HepG2 (cell line): Measurements from ENCODE around the gene YY1. TPM values are rescaled to one million over a fixed set of nuclear protein-coding genes. Genes with fewer than 3 reads are reported as not detected.

ENCODE experiments used
- BCL6 ChIP-seq: IDR thresholded peaks from 2 replicates; pipeline ENCODE4 v1.6.1; 2016; ENCODE audit warnings: missing genetic modification reagents, missing compliant biosample characterization
- BORCS8-MEF2B ChIP-seq: sonication (generic); formaldehyde crosslinking; IDR thresholded peaks from 2 replicates; pipeline ENCODE4 v1.8.0; 2022; ENCODE audit warnings: mild to moderate bottlenecking, missing genetic modification reagents
- CAMTA2 ChIP-seq: sonication (generic); formaldehyde crosslinking; IDR thresholded peaks from 2 replicates; pipeline ENCODE4 v1.4.0; 2020; ENCODE audit warnings: mild to moderate bottlenecking, missing genetic modification reagents, borderline replicate concordance
- DBP ChIP-seq: sonication (generic); formaldehyde crosslinking; IDR thresholded peaks from 2 replicates; pipeline ENCODE4 v1.4.0; 2020; ENCODE audit warnings: missing genetic modification reagents; ENCODE audit errors: not compliant biosample characterization
- GFI1 ChIP-seq: sonication (generic); formaldehyde crosslinking; IDR thresholded peaks from 2 replicates; pipeline ENCODE4 v1.5.0; 2020; ENCODE audit warnings: missing genetic modification reagents, mild to moderate bottlenecking, borderline replicate concordance
- HHEX ChIP-seq: IDR thresholded peaks from 2 replicates; pipeline ENCODE4 v1.6.1; 2016; ENCODE audit warnings: control low read depth
- HIC2 ChIP-seq: sonication (generic); formaldehyde crosslinking; IDR thresholded peaks from 2 replicates; pipeline ENCODE4 v1.9.0; 2022; ENCODE audit warnings: low read depth, missing genetic modification reagents
- HNF4A ChIP-seq: sonication (generic); formaldehyde crosslinking; IDR thresholded peaks from 2 replicates; pipeline ENCODE4 v1.4.0; 2020; ENCODE audit warnings: missing genetic modification reagents
- HNRNPK ChIP-seq: fragments of 200-400 bp; formaldehyde crosslinking; IDR thresholded peaks from 2 replicates; pipeline ENCODE4 v1.6.1; 2018; ENCODE audit warnings: low read length, low read depth, moderate library complexity, mild to moderate bottlenecking; ENCODE audit not compliant: poor library complexity, severe bottlenecking
- NFE2 ChIP-seq: sonication (generic); formaldehyde crosslinking; IDR thresholded peaks from 2 replicates; pipeline ENCODE4 v1.4.0; 2020; ENCODE audit warnings: missing genetic modification reagents
- NFYC ChIP-seq: IDR thresholded peaks from 2 replicates; pipeline ENCODE4 v1.6.1; 2016; ENCODE audit warnings: missing genetic modification reagents, missing compliant biosample characterization
- NR2C2 ChIP-seq: sonication (generic); formaldehyde crosslinking; IDR thresholded peaks from 2 replicates; pipeline ENCODE4 v1.4.0; 2020; ENCODE audit warnings: missing genetic modification reagents, mild to moderate bottlenecking, moderate library complexity, borderline replicate concordance
- PHB2 ChIP-seq: fragments of 450-650 bp; IDR thresholded peaks from 2 replicates; pipeline ENCODE4 v1.6.1; 2018; ENCODE audit not compliant: partially characterized antibody
- RARA ChIP-seq: IDR thresholded peaks from 2 replicates; pipeline ENCODE4 v1.6.1; 2016; ENCODE audit warnings: missing genetic modification reagents, missing compliant biosample characterization
- RBFOX2 ChIP-seq: fragments of 200-400 bp; formaldehyde crosslinking; IDR thresholded peaks from 2 replicates; pipeline ENCODE4 v1.6.1; 2017; ENCODE audit warnings: low read depth, mild to moderate bottlenecking, low read length
- SNAPC2 ChIP-seq: sonication (generic); formaldehyde crosslinking; IDR thresholded peaks from 2 replicates; pipeline ENCODE4 v1.8.1; 2022; ENCODE audit warnings: mild to moderate bottlenecking, missing genetic modification reagents
- TCF12 ChIP-seq, 2 experiments: fragments of 450-650 bp in 1 of 2; sonication (generic) in 1 of 2; formaldehyde crosslinking in 1 of 2; IDR thresholded peaks; 2 replicates each; pipeline versions ENCODE4 v1.6.1 to v1.8.0; 2017 to 2022; ENCODE audit warnings: antibody characterized with exemption in 1 of 2, mild to moderate bottlenecking in 1 of 2, missing genetic modification reagents in 1 of 2, moderate library complexity in 1 of 2
- TERF1 ChIP-seq: sonication (generic); formaldehyde crosslinking; IDR thresholded peaks from 2 replicates; pipeline ENCODE4 v1.8.0; 2022; ENCODE audit warnings: mild to moderate bottlenecking, missing genetic modification reagents, moderate library complexity
- TFDP2 ChIP-seq: sonication (generic); formaldehyde crosslinking; IDR thresholded peaks from 2 replicates; pipeline ENCODE4 v1.4.0; 2020; ENCODE audit warnings: missing genetic modification reagents
- ZBTB49 ChIP-seq: sonication (generic); formaldehyde crosslinking; IDR thresholded peaks from 2 replicates; pipeline ENCODE4 v1.4.0; 2020; ENCODE audit warnings: missing genetic modification reagents, borderline replicate concordance
- ZNF354B ChIP-seq: sonication (generic); formaldehyde crosslinking; IDR thresholded peaks from 2 replicates; pipeline ENCODE4 v1.8.0; 2022; ENCODE audit warnings: mild to moderate bottlenecking, missing genetic modification reagents
- ZNF598 ChIP-seq: sonication (generic); formaldehyde crosslinking; IDR thresholded peaks from 2 replicates; pipeline ENCODE4 v1.5.1; 2020; ENCODE audit warnings: mild to moderate bottlenecking, missing genetic modification reagents, borderline replicate concordance
- ZNF619 ChIP-seq: sonication (generic); formaldehyde crosslinking; IDR thresholded peaks from 2 replicates; pipeline ENCODE4 v1.4.0; 2020; ENCODE audit warnings: mild to moderate bottlenecking, missing genetic modification reagents
- ZNF644 ChIP-seq: IDR thresholded peaks from 2 replicates; pipeline ENCODE4 v1.6.1; 2016; ENCODE audit warnings: low read depth
- polyA plus RNA-seq, 8 experiments: library from polyadenylated mRNA; depleted of rRNA in 3 of 8; stranded (reverse) in 7 of 8; unstranded in 1 of 8; fragments of >200 nt; fragmentation: Illumina TruSeq in 4 of 8; extraction: Trizol in 4 of 8; gene quantifications; 2 replicates each; pipeline versions ENCODE4 v1.2.1 to v1.2.3, GENCODE V29; 2011 to 2016; ENCODE audit warnings: low read depth in 4 of 8, missing spikeins in 1 of 8, mixed read lengths in 1 of 8; ENCODE audit not compliant: insufficient read depth in 1 of 8
- total RNA-seq, 5 experiments: library from RNA; depleted of rRNA; stranded (reverse); fragments of >200 nt; fragmentation: Illumina TruSeq; extraction: Trizol; gene quantifications; 2 replicates each; pipeline ENCODE4 v1.2.3, GENCODE V29; 2016; ENCODE audit warnings: low read depth in 1 of 5

The YY1 gene
- total and polyA plus RNA-seq, 2 of the 13 experiments (the other 11 are each of a cell fraction or from before 2014, with no cell fraction given) = 29.4 to 68.1 TPM

- no peak for TF ChIP-seq CAMTA2 (CRISPR knock-in tag)
- 0 out of 2 replicates have a peak, but pooled peaks have one; percentile 28 for TF ChIP-seq RBFOX2
- TF ChIP-seq SNAPC2 = no peak
- TF ChIP-seq ZBTB49 (CRISPR knock-in tag) = no peak
- TF ChIP-seq GFI1 (CRISPR knock-in tag) = no peak
- no peak for TF ChIP-seq ZNF354B (CRISPR knock-in tag)
- no peak for TF ChIP-seq TERF1 (CRISPR knock-in tag)
- 0 out of 2 replicates have a peak, but pooled peaks have one; percentile 26 for TF ChIP-seq NR2C2 (CRISPR knock-in tag)
- no peak for TF ChIP-seq ZNF598 (CRISPR knock-in tag)
- TF ChIP-seq DBP (CRISPR knock-in tag) = no peak
- peak; percentile 86 for TF ChIP-seq BORCS8-MEF2B (CRISPR knock-in tag)
- peak; percentile 54 for TF ChIP-seq HNF4A (CRISPR knock-in tag)
- no peak for TF ChIP-seq HHEX (CRISPR knock-in tag)
- TF ChIP-seq TFDP2 = peak; percentile 44; the same call in 1 of the 2 replicates
- peak; percentile 76 for TF ChIP-seq HIC2
- TF ChIP-seq RARA (CRISPR knock-in tag) = 0 out of 2 replicates have a peak, but pooled peaks have one; percentile 16
- TF ChIP-seq ZNF619 (CRISPR knock-in tag) = no peak
- no peak for TF ChIP-seq HNRNPK
- TF ChIP-seq NFE2 (CRISPR knock-in tag) = no peak
- no peak for TF ChIP-seq TCF12 (IDR thresholded peaks at IDR 0.05)
- no peak for TF ChIP-seq TCF12 (CRISPR knock-in tag; IDR thresholded peaks at IDR 0.05)
- no peak for TF ChIP-seq ZNF644 (CRISPR knock-in tag)
- TF ChIP-seq NFYC (CRISPR knock-in tag) = 0 out of 2 replicates have a peak, but pooled peaks have one; percentile 7
- no peak for TF ChIP-seq BCL6 (CRISPR knock-in tag)
- no peak for TF ChIP-seq PHB2
Observed at GRCh38 chr14:100325231-100325632, 86.3 kb downstream of the YY1 start (continued).
